Fibroblast of lung (primary cell): ENCODE results near the gene D2HGDH. TPM values are rescaled to one million over a fixed set of nuclear protein-coding genes. Genes with fewer than 3 reads are reported as not detected.
"Not testable (repeated sequence)": the region's sequence is repeated elsewhere in the genome, so short reads cannot be mapped to it uniquely, and the experiment has no call there.

ENCODE experiments used
- DNase-seq, 2 donors: peaks; one replicate each; pipeline versions ENCODE4 v3.0.0 to v3.0.0-alpha.2; 2010; ENCODE audit warnings: low read depth in 2 of 2
- H2AFZ ChIP-seq: 2 replicates; pipeline ENCODE4 v1.5.1; 2012; ENCODE audit warnings: low read length, control low read depth, inconsistent platforms
- H3K27ac ChIP-seq: 2 replicates; pipeline ENCODE4 v1.5.1; 2011; ENCODE audit warnings: low read length, control low read depth; ENCODE audit not compliant: insufficient read depth
- H3K27me3 ChIP-seq: 2 replicates; pipeline ENCODE4 v1.5.1; 2011; ENCODE audit warnings: mild to moderate bottlenecking, low read length; ENCODE audit not compliant: control insufficient read depth, insufficient read depth
- H3K36me3 ChIP-seq: 2 replicates; pipeline ENCODE4 v1.5.1; 2011; ENCODE audit warnings: low read length; ENCODE audit not compliant: control insufficient read depth, insufficient read depth
- H3K4me1 ChIP-seq: 2 replicates; pipeline ENCODE4 v1.5.1; 2011; ENCODE audit warnings: low read length; ENCODE audit not compliant: control insufficient read depth, insufficient read depth; ENCODE audit errors: extremely low read depth
- H3K4me2 ChIP-seq: 2 replicates; pipeline ENCODE4 v1.5.1; 2011; ENCODE audit warnings: low read length, control low read depth; ENCODE audit not compliant: insufficient read depth; ENCODE audit errors: extremely low read depth
- H3K4me3 ChIP-seq, 4 experiments: fragments of 200-600 bp in 1 of 4; sonication (generic) in 1 of 4; replicated peaks in 1 of 4; 2 replicates each; pipeline ENCODE4 v1.5.1; 2011 to 2016; ENCODE audit warnings: low read length in 4 of 4, low read depth in 3 of 4, mild to moderate bottlenecking in 3 of 4, control low read depth in 2 of 4, inconsistent platforms in 1 of 4, mixed read lengths in 1 of 4; ENCODE audit not compliant: insufficient read depth in 1 of 4; ENCODE audit errors: control extremely low read depth in 1 of 4
- H3K79me2 ChIP-seq: 2 replicates; pipeline ENCODE4 v1.5.1; 2012; ENCODE audit warnings: mild to moderate bottlenecking, low read length, inconsistent platforms; ENCODE audit not compliant: control insufficient read depth, insufficient read depth
- H3K9ac ChIP-seq: 2 replicates; pipeline ENCODE4 v1.5.1; 2011; ENCODE audit warnings: mild to moderate bottlenecking, low read length, control low read depth; ENCODE audit not compliant: insufficient read depth
- H3K9me3 ChIP-seq: 2 replicates; pipeline ENCODE4 v1.5.1; 2012; ENCODE audit warnings: low read depth, low read length; ENCODE audit not compliant: control insufficient read depth, insufficient read depth
- H4K20me1 ChIP-seq: 2 replicates; pipeline ENCODE4 v1.5.1; 2011; ENCODE audit warnings: low read length; ENCODE audit not compliant: control insufficient read depth, insufficient read depth; ENCODE audit errors: extremely low read depth
- EZH2 ChIP-seq: IDR thresholded peaks from 2 replicates; pipeline ENCODE4 v1.5.1; 2012; ENCODE audit warnings: low read length, control low read depth, mild to moderate bottlenecking; ENCODE audit errors: missing control alignments
- polyA plus RNA-seq, 2 donors: library from polyadenylated mRNA; depleted of rRNA in 1 of 2; stranded (reverse) in 1 of 2; unstranded in 1 of 2; fragments of >200 nt; gene quantifications; 2 replicates each; pipeline ENCODE4 v1.2.1, GENCODE V29; 2011 to 2012; ENCODE audit warnings: missing spikeins in 1 of 2
- total RNA-seq: library from RNA; depleted of rRNA; stranded (reverse); fragments of >200 nt; gene quantifications from 2 replicates; pipeline ENCODE4 v1.2.1, GENCODE V29; 2014
- TF ChIP-seq, protein P1 (sequence below), 2 donors: IDR thresholded peaks in 1 of 2; conservative IDR thresholded peaks in 1 of 2; 1 replicate in 1 of 2; 2 replicates in 1 of 2; pipeline ENCODE4 v1.5.1; 2011 to 2012; ENCODE audit warnings: low read length in 2 of 2, control low read depth in 1 of 2, inconsistent platforms in 1 of 2, low read depth in 1 of 2, mild to moderate bottlenecking in 1 of 2

Gene D2HGDH
- total and polyA plus RNA-seq, 2 donors (not counting 1 experiment from before 2014, with no cell fraction given): 5.7 to 28.4 TPM

DNA sequence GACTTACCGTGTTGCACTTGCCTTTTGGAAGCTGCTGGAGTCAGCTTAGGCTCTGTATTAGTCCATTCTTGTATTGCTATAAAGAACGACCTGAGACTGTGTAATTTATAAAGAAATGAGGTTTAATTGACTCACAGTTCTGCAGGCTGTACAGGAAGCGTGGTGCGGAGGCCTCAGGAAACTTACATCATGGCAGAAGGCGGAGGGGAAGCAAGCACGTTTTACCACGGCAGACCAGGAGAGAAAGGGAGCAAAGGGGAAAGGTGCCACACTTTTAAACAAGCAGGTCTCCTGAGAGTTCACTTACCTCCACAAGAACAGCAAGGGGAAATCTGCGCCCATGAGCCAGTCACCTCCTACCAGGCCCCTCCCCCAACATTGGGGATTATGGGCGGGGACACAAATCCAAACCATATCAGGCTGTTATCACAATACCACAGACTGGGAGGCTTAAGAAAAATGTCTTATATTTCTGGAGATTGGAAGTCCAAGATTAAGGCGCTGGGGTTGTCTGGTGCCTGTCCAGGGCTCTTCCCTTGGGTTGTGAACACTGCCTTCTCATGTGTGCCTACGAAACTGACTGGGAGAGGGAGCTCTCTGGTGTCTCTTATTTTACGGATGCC, 3.6 kb upstream of the D2HGDH start:
- H3K36me3 ChIP-seq: no peaks in the 10 kb centered on the region
- H3K27ac ChIP-seq: no peak overlapping the region
- DNase-seq: no peak
- no peaks in the 10 kb centered on the region for H4K20me1 ChIP-seq
- no peaks in the 10 kb centered on the region for H3K27me3 ChIP-seq
- no peak overlapping the region for H3K4me2 ChIP-seq
- no peaks in the 10 kb centered on the region for H3K79me2 ChIP-seq
- no peak overlapping the region for H3K9ac ChIP-seq
- no peak overlapping the region for H2AFZ ChIP-seq
- TF ChIP-seq, protein P1, sequence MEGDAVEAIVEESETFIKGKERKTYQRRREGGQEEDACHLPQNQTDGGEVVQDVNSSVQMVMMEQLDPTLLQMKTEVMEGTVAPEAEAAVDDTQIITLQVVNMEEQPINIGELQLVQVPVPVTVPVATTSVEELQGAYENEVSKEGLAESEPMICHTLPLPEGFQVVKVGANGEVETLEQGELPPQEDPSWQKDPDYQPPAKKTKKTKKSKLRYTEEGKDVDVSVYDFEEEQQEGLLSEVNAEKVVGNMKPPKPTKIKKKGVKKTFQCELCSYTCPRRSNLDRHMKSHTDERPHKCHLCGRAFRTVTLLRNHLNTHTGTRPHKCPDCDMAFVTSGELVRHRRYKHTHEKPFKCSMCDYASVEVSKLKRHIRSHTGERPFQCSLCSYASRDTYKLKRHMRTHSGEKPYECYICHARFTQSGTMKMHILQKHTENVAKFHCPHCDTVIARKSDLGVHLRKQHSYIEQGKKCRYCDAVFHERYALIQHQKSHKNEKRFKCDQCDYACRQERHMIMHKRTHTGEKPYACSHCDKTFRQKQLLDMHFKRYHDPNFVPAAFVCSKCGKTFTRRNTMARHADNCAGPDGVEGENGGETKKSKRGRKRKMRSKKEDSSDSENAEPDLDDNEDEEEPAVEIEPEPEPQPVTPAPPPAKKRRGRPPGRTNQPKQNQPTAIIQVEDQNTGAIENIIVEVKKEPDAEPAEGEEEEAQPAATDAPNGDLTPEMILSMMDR (conservative IDR thresholded peaks at IDR 0.05 in 1 of 2, IDR thresholded peaks at IDR 0.05 in 1 of 2; ENCODE audit: low read depth in 1 of 2, low read length in 2 of 2): no peak
- TF ChIP-seq EZH2: no peak
- no peak overlapping the region for H3K4me3 ChIP-seq
- no peaks in the 10 kb centered on the region for H3K4me1 ChIP-seq
- H3K9me3 ChIP-seq: no peaks in the 10 kb centered on the region

DNA sequence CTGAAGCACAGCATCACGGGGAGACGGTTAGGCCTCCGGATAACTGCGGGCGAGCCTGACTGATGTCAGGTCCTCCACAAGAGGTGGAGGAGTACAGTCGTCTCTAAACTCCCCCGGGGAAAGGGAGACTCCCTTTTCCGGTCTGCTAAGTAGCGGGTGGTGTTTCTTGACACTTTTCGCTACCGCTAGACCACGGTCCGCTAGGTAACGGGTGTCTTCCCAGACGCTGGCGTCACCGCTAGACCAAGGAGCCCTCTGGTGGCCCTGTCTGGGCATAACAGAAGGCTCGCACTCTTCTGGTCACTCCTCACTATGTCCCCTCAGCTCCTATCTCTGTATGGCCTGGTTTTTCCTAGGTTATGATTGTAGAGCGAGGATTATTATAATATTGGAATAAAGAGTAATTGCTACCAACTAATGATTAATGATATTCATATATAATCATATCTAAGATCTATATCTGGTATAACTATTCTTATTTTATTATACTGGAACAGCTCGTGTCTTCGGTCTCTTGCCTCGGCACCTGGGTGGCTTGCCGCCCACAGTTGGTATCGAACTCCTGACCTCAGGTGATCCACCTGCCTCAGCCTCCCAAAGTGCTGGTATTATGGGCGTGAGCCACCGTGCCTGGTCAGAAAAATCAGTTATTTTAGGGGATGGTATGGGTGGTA, 1.8 kb upstream of the D2HGDH start:
- not testable (repeated sequence) for H3K27ac ChIP-seq, H3K36me3 ChIP-seq, H3K79me2 ChIP-seq, H3K4me2 ChIP-seq, H3K9me3 ChIP-seq, H3K4me3 ChIP-seq, H3K27me3 ChIP-seq, H4K20me1 ChIP-seq, H3K9ac ChIP-seq, H3K4me1 ChIP-seq
- DNase-seq: peak; percentile 10 to 42
- TF ChIP-seq, protein P1 (conservative IDR thresholded peaks at IDR 0.05 in 1 of 2, IDR thresholded peaks at IDR 0.05 in 1 of 2; ENCODE audit: low read depth in 1 of 2, low read length in 2 of 2): peak; percentile 21 to 27
- H2AFZ ChIP-seq: peak overlapping the region; percentile 33

DNA sequence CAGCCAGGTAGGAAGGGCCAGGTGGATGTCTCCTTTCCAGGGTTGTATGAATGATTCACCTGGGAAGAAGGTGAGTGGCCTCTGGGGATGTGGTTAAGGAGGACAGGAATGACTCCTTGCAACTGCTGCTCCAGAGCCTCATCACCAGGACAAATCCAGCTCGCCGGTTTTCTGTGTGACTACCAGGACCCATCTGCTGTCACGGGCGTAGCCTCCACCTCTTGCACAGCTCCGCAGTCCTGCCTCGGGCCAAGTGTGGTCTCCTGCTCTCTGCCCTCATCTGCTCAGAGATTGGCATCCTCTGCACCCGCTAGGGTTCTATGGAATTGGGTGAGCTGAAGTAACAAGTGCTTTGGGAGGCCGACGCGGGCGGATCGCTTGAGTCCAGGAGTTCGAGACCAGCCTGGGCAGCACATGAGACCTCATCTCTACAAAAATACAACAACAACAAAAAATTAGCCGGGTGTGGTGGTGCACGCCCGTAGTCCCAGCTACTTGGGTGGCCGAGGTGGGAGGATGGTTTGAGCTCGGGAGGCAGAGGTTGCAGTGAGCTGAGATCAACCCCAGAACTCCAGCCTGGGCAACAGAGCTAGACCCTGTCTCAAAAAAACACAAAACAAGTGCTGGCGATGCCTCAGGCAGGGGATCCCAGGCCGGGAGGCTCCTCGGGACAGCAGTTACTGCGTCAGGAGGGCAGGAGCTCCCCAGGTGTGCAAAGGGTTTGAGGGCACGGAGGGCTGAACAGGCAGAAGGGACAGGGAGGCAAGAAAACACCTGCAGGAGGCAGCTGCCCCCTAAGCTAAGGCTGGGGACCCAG, 831 bp upstream of the D2HGDH start:
- H3K36me3 ChIP-seq: no peaks in the 10 kb centered on the region
- peak overlapping the region; percentile 29 to 60 (median 44) for H3K4me3 ChIP-seq
- H2AFZ ChIP-seq: peak overlapping the region; percentile 82
- no peaks in the 10 kb centered on the region for H3K4me1 ChIP-seq
- H3K79me2 ChIP-seq: no peaks in the 10 kb centered on the region
- H3K9ac ChIP-seq: peak overlapping the region; percentile 16
- H3K9me3 ChIP-seq: no peaks in the 10 kb centered on the region
- H3K4me2 ChIP-seq: peak overlapping the region; percentile 59
- no peak overlapping the region for H3K27ac ChIP-seq
- H4K20me1 ChIP-seq: no peaks in the 10 kb centered on the region
- DNase-seq: no peak
- H3K27me3 ChIP-seq: no peaks in the 10 kb centered on the region
- TF ChIP-seq EZH2: no peak
- TF ChIP-seq, protein P1 (conservative IDR thresholded peaks at IDR 0.05 in 1 of 2, IDR thresholded peaks at IDR 0.05 in 1 of 2; ENCODE audit: low read depth in 1 of 2, low read length in 2 of 2): no peak
